Fibroblast of peridontal ligament (primary cell): ENCODE data around the gene FARS2.

Experiments
- DNase-seq: peaks from one replicate; pipeline ENCODE4 v3.0.0-alpha.2; 2010; ENCODE audit errors: extremely low read depth

FARS2 gene

GRCh38 chr6:5506149-5506548 lies 244.8 kb downstream of the FARS2 start:
- no peak for DNase-seq

GRCh38 chr6:5506597-5506996 lies 245.3 kb downstream of the FARS2 start:
- no peak for DNase-seq

- no peak for DNase-seq
These were observed 245.9 kb downstream of the FARS2 start for GRCh38 chr6:5507131-5507681.

GRCh38 chr6:5509106-5509505 lies 247.8 kb downstream of the FARS2 start:
- DNase-seq = no peak

- no peak for DNase-seq
These were observed 249.2 kb downstream of the FARS2 start for GRCh38 chr6:5510331-5511133.

- peak; percentile 95 for DNase-seq
These were observed 250.6 kb downstream of the FARS2 start for GRCh38 chr6:5511954-5512353.

GRCh38 chr6:5512422-5512821 lies 251.1 kb downstream of the FARS2 start:
- no peak for DNase-seq

- DNase-seq = no peak
These were observed 252.1 kb downstream of the FARS2 start for GRCh38 chr6:5513408-5513807.

GRCh38 chr6:5514353-5514752 lies 253.0 kb downstream of the FARS2 start:
- peak; percentile 47 for DNase-seq

- DNase-seq = no peak
These were observed 253.9 kb downstream of the FARS2 start for GRCh38 chr6:5515200-5515599.

GRCh38 chr6:5516036-5516435 lies 254.7 kb downstream of the FARS2 start:
- no peak for DNase-seq

GRCh38 chr6:5517796-5518195 lies 256.5 kb downstream of the FARS2 start:
- DNase-seq = no peak

GRCh38 chr6:5518936-5519491 lies 257.7 kb downstream of the FARS2 start:
- no peak for DNase-seq

- no peak for DNase-seq
These were observed 259.5 kb downstream of the FARS2 start for GRCh38 chr6:5520796-5521195.

GRCh38 chr6:5521322-5521721 lies 260.0 kb downstream of the FARS2 start:
- no peak for DNase-seq

GRCh38 chr6:5522147-5522546 lies 260.8 kb downstream of the FARS2 start:
- DNase-seq = no peak

GRCh38 chr6:5524110-5524509 lies 262.8 kb downstream of the FARS2 start:
- no peak for DNase-seq

- peak; percentile 96 for DNase-seq
These were observed 263.9 kb downstream of the FARS2 start for GRCh38 chr6:5525209-5525608.

GRCh38 chr6:5529015-5529414 lies 267.7 kb downstream of the FARS2 start:
- no peak for DNase-seq

- peak; percentile 83 for DNase-seq
These were observed 268.4 kb downstream of the FARS2 start for GRCh38 chr6:5529733-5530132.

- DNase-seq = no peak
These were observed 269.8 kb downstream of the FARS2 start for GRCh38 chr6:5531161-5531560.

- DNase-seq = no peak
These were observed 270.6 kb downstream of the FARS2 start for GRCh38 chr6:5531853-5532375.

- DNase-seq = no peak
These were observed 271.6 kb downstream of the FARS2 start for GRCh38 chr6:5532941-5533340.
